HEK293T (cell line): Measurements from ENCODE around the gene SAMMSON.

Source experiments
- CTCF ChIA-PET: fragments of 350-600 bp; formaldehyde crosslinking; extraction: SDS; loops from one replicate; lab custom pipeline; 2021; ENCODE audit warnings: antibody characterized with exemption, inconsistent platforms; lab: Yijun Ruan, JAX
- POLR2A ChIA-PET: fragments of 350-600 bp; formaldehyde crosslinking; extraction: SDS; loops from one replicate; lab custom pipeline; 2020; ENCODE audit warnings: antibody characterized with exemption, inconsistent platforms; lab: Yijun Ruan, JAX
- DNase-seq: peaks from one replicate; pipeline ENCODE4 v3.0.0; 2012; ENCODE audit warnings: mixed read lengths; ENCODE audit errors: extremely low spot score
- ARNT ChIP-seq: fragments of 450-650 bp; IDR thresholded peaks from 2 replicates; pipeline ENCODE4 v1.6.1; 2017; ENCODE audit warnings: mild to moderate bottlenecking
- BHLHE40 ChIP-seq: fragments of 450-650 bp; IDR thresholded peaks from 2 replicates; pipeline ENCODE4 v1.6.1; 2016; ENCODE audit warnings: mild to moderate bottlenecking, moderate library complexity, borderline replicate concordance
- CTBP1 ChIP-seq: fragments of 450-650 bp; IDR thresholded peaks from 2 replicates; pipeline ENCODE4 v1.6.1; 2016; ENCODE audit warnings: borderline replicate concordance
- ELF4 ChIP-seq: fragments of 450-650 bp; IDR thresholded peaks from 2 replicates; pipeline ENCODE4 v1.6.1; 2017; ENCODE audit warnings: antibody characterized with exemption
- FOXA1 ChIP-seq: fragments of 450-650 bp; IDR thresholded peaks from 2 replicates; pipeline ENCODE4 v1.6.1; 2016; ENCODE audit warnings: mild to moderate bottlenecking
- FOXK2 ChIP-seq: fragments of 450-650 bp; IDR thresholded peaks from 2 replicates; pipeline ENCODE4 v1.6.1; 2016; ENCODE audit warnings: mild to moderate bottlenecking
- FOXM1 ChIP-seq: fragments of 450-650 bp; IDR thresholded peaks from 2 replicates; pipeline ENCODE4 v1.6.1; 2017; ENCODE audit warnings: mild to moderate bottlenecking, borderline replicate concordance
- HDGF ChIP-seq: fragments of 450-650 bp; IDR thresholded peaks from 2 replicates; pipeline ENCODE4 v1.6.1; 2017; ENCODE audit warnings: antibody characterized with exemption, borderline replicate concordance
- L3MBTL2 ChIP-seq: fragments of 450-650 bp; conservative IDR thresholded peaks from 2 replicates; pipeline ENCODE4 v1.6.1; 2016; ENCODE audit warnings: mild to moderate bottlenecking
- LEF1 ChIP-seq: fragments of 450-650 bp; IDR thresholded peaks from 2 replicates; pipeline ENCODE4 v1.6.1; 2017; ENCODE audit warnings: mild to moderate bottlenecking, borderline replicate concordance
- NFRKB ChIP-seq: fragments of 450-650 bp; IDR thresholded peaks from 2 replicates; pipeline ENCODE4 v1.6.1; 2016; ENCODE audit warnings: mild to moderate bottlenecking, moderate library complexity
- SP1 ChIP-seq: fragments of 450-650 bp; IDR thresholded peaks from 2 replicates; pipeline ENCODE4 v1.6.1; 2017
- SUZ12 ChIP-seq: fragments of 450-650 bp; IDR thresholded peaks from 2 replicates; pipeline ENCODE4 v1.6.1; 2016; ENCODE audit warnings: mild to moderate bottlenecking
- TARDBP ChIP-seq: fragments of 450-650 bp; IDR thresholded peaks from 2 replicates; pipeline ENCODE4 v1.6.1; 2016
- ZNF384 ChIP-seq: fragments of 450-650 bp; IDR thresholded peaks from 2 replicates; pipeline ENCODE4 v1.6.1; 2016
- TF ChIP-seq, protein P1 (sequence below): fragments of 450-650 bp; IDR thresholded peaks from 2 replicates; pipeline ENCODE4 v1.6.1; 2016

SAMMSON gene

DNA sequence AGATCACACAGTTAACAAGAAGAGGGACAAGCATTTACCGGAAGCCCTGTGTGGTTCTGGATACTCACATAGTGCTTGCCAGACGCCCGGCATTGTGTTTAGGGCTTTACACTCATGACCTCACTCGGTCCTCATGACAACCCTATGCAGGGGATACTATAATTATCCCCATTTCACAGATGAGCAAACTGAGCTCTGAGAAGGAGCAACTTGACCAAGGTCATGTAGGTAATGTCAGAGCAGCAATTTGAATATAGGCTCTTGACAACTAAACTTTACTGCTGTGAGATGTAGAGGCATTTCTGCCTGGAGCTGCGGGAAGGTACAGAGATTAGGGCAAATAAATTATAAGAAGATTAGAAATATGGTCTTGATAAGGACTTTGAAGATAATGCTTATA lies 70.0 kb downstream of the SAMMSON start:
- ChIA-PET CTCF (interaction anchor here (1.4 kb wide), 1 partner anchor 19 kb away, joined by 3 read pairs; no protein-coding TSS in a partner anchor), POLR2A (no interaction called here)
- DNase-seq = no peak
- no peak for TF ChIP-seq HDGF
- no peak for TF ChIP-seq FOXM1
- TF ChIP-seq SUZ12 = no peak
- no peak for TF ChIP-seq ZNF384
- TF ChIP-seq ELF4 = no peak
- no peak for TF ChIP-seq SP1
- TF ChIP-seq LEF1 = no peak
- TF ChIP-seq L3MBTL2 = no peak

- TF ChIP-seq NFRKB = no peak
- TF ChIP-seq SUZ12 = no peak
- TF ChIP-seq ELF4 = no peak
- no peak for TF ChIP-seq CTBP1
- no peak for TF ChIP-seq FOXA1
- no peak for TF ChIP-seq L3MBTL2
- TF ChIP-seq SP1 = no peak
- no peak for TF ChIP-seq ARNT
- no peak for TF ChIP-seq TARDBP
- TF ChIP-seq FOXM1 = no peak
- no peak for DNase-seq
- ChIA-PET CTCF (interaction anchor here (0.7 to 1.4 kb wide), 2 partner anchors 18 to 315 kb away, joined by 3 read pairs; no protein-coding TSS in a partner anchor), POLR2A (no interaction called here)
These were observed 71.6 kb downstream of the SAMMSON start for GRCh38 chr3:70071138-70071537.

- TF ChIP-seq FOXA1 = no peak
- TF ChIP-seq CTBP1 = no peak
- no peak for TF ChIP-seq BHLHE40
- TF ChIP-seq NFRKB = no peak
- TF ChIP-seq LEF1 = no peak
- TF ChIP-seq TARDBP = no peak
- no peak for TF ChIP-seq L3MBTL2
- no peak for TF ChIP-seq FOXK2
- no peak for TF ChIP-seq SP1
- no peak for TF ChIP-seq ARNT
- TF ChIP-seq SUZ12 = no peak
- TF ChIP-seq ELF4 = no peak
- TF ChIP-seq HDGF = no peak
- DNase-seq = no peak
- ChIA-PET POLR2A (no interaction called here), CTCF (interaction anchor here (0.7 to 0.9 kb wide), 2 partner anchors 19 to 24 kb away, joined by 3 to 6 read pairs; no protein-coding TSS in a partner anchor)
These were observed 72.6 kb downstream of the SAMMSON start for GRCh38 chr3:70072180-70072579.

GRCh38 chr3:70072754-70073153 lies 73.2 kb downstream of the SAMMSON start:
- ChIA-PET POLR2A (no interaction called here), CTCF (interaction anchor here (0.9 kb wide), 1 partner anchor 18 kb away, joined by 3 read pairs; no protein-coding TSS in a partner anchor)
- TF ChIP-seq FOXK2 = no peak
- TF ChIP-seq HDGF = no peak
- no peak for TF ChIP-seq FOXA1
- no peak for TF ChIP-seq CTBP1
- TF ChIP-seq ELF4 = no peak
- TF ChIP-seq SUZ12 = no peak
- TF ChIP-seq TARDBP = no peak
- TF ChIP-seq LEF1 = no peak
- no peak for TF ChIP-seq L3MBTL2
- TF ChIP-seq NFRKB = no peak
- TF ChIP-seq ARNT = no peak
- TF ChIP-seq FOXM1 = no peak
- TF ChIP-seq, protein P1, sequence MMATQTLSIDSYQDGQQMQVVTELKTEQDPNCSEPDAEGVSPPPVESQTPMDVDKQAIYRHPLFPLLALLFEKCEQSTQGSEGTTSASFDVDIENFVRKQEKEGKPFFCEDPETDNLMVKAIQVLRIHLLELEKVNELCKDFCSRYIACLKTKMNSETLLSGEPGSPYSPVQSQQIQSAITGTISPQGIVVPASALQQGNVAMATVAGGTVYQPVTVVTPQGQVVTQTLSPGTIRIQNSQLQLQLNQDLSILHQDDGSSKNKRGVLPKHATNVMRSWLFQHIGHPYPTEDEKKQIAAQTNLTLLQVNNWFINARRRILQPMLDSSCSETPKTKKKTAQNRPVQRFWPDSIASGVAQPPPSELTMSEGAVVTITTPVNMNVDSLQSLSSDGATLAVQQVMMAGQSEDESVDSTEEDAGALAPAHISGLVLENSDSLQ = no peak
- TF ChIP-seq SP1 = no peak
- no peak for TF ChIP-seq ZNF384
- no peak for TF ChIP-seq BHLHE40
- DNase-seq = no peak

DNA sequence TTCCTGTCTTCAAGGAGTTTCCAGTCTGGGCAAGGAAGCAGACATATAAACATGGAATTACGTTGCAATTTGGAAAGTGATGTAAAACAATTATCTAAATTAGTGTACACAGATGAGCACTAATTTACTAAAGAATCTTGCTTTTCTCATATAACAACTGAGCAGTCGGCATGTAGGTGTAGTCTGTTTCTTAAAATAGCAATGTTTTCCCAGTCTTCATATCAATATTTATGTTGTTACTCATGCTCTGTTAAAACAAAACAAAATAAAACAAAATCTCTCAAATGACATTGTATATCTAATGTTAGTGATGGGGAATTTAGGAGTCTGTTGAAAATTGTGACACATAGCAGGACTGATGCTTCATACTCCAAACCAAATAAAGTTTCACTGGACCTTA lies 75.6 kb downstream of the SAMMSON start:
- POLR2A ChIA-PET = no interaction called here
- DNase-seq = no peak
- CTCF ChIA-PET = no interaction called here
- TF ChIP-seq TARDBP (no peak), FOXA1 (no peak), CTBP1 (no peak), BHLHE40 (no peak), HDGF (no peak), FOXK2 (no peak), L3MBTL2 (no peak), ZNF384 (no peak), NFRKB (no peak)
- TF ChIP-seq, protein P1 = no peak

GRCh38 chr3:70076396-70076795 lies 76.9 kb downstream of the SAMMSON start:
- ChIA-PET POLR2A (no interaction called here), CTCF (interaction anchor here (1.0 kb wide), 1 partner anchor 24 kb away, joined by 3 read pairs; no protein-coding TSS in a partner anchor)
- DNase-seq = no peak
- TF ChIP-seq HDGF (no peak), ZNF384 (no peak), CTBP1 (no peak), L3MBTL2 (no peak)

DNA sequence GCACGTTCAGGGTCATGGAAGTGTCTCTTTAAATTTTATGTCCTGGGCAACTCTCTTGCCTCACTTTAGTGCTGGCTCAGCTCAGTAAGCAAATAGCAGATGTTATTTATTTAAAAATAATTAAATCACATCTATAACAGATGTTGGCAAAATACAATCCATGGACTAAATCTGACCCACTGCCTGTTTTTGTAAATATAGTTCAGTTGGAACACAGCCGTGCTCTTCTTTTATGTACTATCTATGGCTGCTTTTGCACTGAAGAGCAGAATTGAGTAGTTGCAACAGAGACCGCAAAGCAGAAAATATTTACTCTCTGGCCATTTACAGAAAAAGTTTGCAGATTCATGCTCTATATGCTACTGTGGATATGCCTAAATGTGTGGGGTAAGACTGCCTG lies 79.2 kb downstream of the SAMMSON start:
- DNase-seq = no peak
- TF ChIP-seq NFRKB (no peak), ARNT (no peak), LEF1 (no peak), CTBP1 (no peak), ZNF384 (no peak), SUZ12 (no peak), ELF4 (no peak), FOXK2 (no peak), HDGF (no peak), TARDBP (no peak)
- TF ChIP-seq, protein P1 = no peak
- POLR2A ChIA-PET = no interaction called here
- CTCF ChIA-PET = no interaction called here
